HepG2 (cell line): Measurements from ENCODE around the gene POU2AF3. TPM values are rescaled to one million over a fixed set of nuclear protein-coding genes. Genes with fewer than 3 reads are reported as not detected.

Source experiments
- BORCS8-MEF2B ChIP-seq: sonication (generic); formaldehyde crosslinking; IDR thresholded peaks from 2 replicates; pipeline ENCODE4 v1.8.0; 2022; ENCODE audit warnings: mild to moderate bottlenecking, missing genetic modification reagents
- HBP1 ChIP-seq: IDR thresholded peaks from 2 replicates; pipeline ENCODE4 v1.6.1; 2016; ENCODE audit warnings: low read depth, control low read depth
- MAF1 ChIP-seq: sonication (generic); formaldehyde crosslinking; IDR thresholded peaks from 2 replicates; pipeline ENCODE4 v1.5.0; 2020; ENCODE audit warnings: missing genetic modification reagents, borderline replicate concordance
- PHF5A ChIP-seq: IDR thresholded peaks from one replicate; pipeline ENCODE4 v1.6.1; 2018; ENCODE audit warnings: low read depth, missing genetic modification reagents; ENCODE audit not compliant: unreplicated experiment
- SMC3 ChIP-seq: IDR thresholded peaks from 2 replicates; pipeline ENCODE4 v1.6.1; 2011; ENCODE audit warnings: low read length, improper control_type of control experiment
- SPEN ChIP-seq: sonication (generic); formaldehyde crosslinking; IDR thresholded peaks from 2 replicates; pipeline ENCODE4 v1.5.1; 2020; ENCODE audit warnings: low read depth, mild to moderate bottlenecking, missing genetic modification reagents
- YEATS2 ChIP-seq: sonication (generic); formaldehyde crosslinking; IDR thresholded peaks from 2 replicates; pipeline ENCODE4 v1.4.0; 2020; ENCODE audit warnings: missing genetic modification reagents, borderline replicate concordance
- ZNF180 ChIP-seq: sonication (generic); formaldehyde crosslinking; IDR thresholded peaks from 2 replicates; pipeline ENCODE4 v1.4.0; 2020; ENCODE audit warnings: low read depth, missing genetic modification reagents, borderline replicate concordance
- ZNF280B ChIP-seq: sonication (generic); formaldehyde crosslinking; IDR thresholded peaks from 2 replicates; pipeline ENCODE4 v1.5.0; 2020; ENCODE audit warnings: missing genetic modification reagents, mild to moderate bottlenecking, borderline replicate concordance
- ZNF570 ChIP-seq: sonication (generic); formaldehyde crosslinking; IDR thresholded peaks from 2 replicates; pipeline ENCODE4 v1.4.0; 2020; ENCODE audit warnings: mild to moderate bottlenecking, missing genetic modification reagents, borderline replicate concordance
- ZSCAN21 ChIP-seq: sonication (generic); formaldehyde crosslinking; IDR thresholded peaks from 2 replicates; pipeline ENCODE4 v1.8.0; 2022; ENCODE audit warnings: mild to moderate bottlenecking, missing genetic modification reagents, moderate library complexity, borderline replicate concordance
- polyA plus RNA-seq, 8 experiments: library from polyadenylated mRNA; depleted of rRNA in 3 of 8; stranded (reverse) in 7 of 8; unstranded in 1 of 8; fragments of >200 nt; fragmentation: Illumina TruSeq in 4 of 8; extraction: Trizol in 4 of 8; gene quantifications; 2 replicates each; pipeline versions ENCODE4 v1.2.1 to v1.2.3, GENCODE V29; 2011 to 2016; ENCODE audit warnings: low read depth in 4 of 8, missing spikeins in 1 of 8, mixed read lengths in 1 of 8; ENCODE audit not compliant: insufficient read depth in 1 of 8
- total RNA-seq, 5 experiments: library from RNA; depleted of rRNA; stranded (reverse); fragments of >200 nt; fragmentation: Illumina TruSeq; extraction: Trizol; gene quantifications; 2 replicates each; pipeline ENCODE4 v1.2.3, GENCODE V29; 2016; ENCODE audit warnings: low read depth in 1 of 5
- TF ChIP-seq, protein P1 (sequence below): IDR thresholded peaks from 2 replicates; pipeline ENCODE4 v1.6.1; 2016; ENCODE audit warnings: low read depth, missing genetic modification reagents, missing compliant biosample characterization
- TF ChIP-seq, protein P2 (sequence below): conservative IDR thresholded peaks from 2 replicates; pipeline ENCODE4 v1.6.1; 2018; ENCODE audit warnings: missing genetic modification reagents
- TF ChIP-seq, protein P3 (sequence below): sonication (generic); formaldehyde crosslinking; IDR thresholded peaks from 2 replicates; pipeline ENCODE4 v1.5.0; 2020; ENCODE audit warnings: missing genetic modification reagents
- TF ChIP-seq, protein P4 (sequence below): sonication (generic); formaldehyde crosslinking; IDR thresholded peaks from 2 replicates; pipeline ENCODE4 v1.5.0; 2020; ENCODE audit warnings: mild to moderate bottlenecking, missing genetic modification reagents

Gene POU2AF3
- total and polyA plus RNA-seq, 2 of the 13 experiments (the other 11 are each of a cell fraction or from before 2014, with no cell fraction given), result 7.8 to 71.2 TPM

DNA sequence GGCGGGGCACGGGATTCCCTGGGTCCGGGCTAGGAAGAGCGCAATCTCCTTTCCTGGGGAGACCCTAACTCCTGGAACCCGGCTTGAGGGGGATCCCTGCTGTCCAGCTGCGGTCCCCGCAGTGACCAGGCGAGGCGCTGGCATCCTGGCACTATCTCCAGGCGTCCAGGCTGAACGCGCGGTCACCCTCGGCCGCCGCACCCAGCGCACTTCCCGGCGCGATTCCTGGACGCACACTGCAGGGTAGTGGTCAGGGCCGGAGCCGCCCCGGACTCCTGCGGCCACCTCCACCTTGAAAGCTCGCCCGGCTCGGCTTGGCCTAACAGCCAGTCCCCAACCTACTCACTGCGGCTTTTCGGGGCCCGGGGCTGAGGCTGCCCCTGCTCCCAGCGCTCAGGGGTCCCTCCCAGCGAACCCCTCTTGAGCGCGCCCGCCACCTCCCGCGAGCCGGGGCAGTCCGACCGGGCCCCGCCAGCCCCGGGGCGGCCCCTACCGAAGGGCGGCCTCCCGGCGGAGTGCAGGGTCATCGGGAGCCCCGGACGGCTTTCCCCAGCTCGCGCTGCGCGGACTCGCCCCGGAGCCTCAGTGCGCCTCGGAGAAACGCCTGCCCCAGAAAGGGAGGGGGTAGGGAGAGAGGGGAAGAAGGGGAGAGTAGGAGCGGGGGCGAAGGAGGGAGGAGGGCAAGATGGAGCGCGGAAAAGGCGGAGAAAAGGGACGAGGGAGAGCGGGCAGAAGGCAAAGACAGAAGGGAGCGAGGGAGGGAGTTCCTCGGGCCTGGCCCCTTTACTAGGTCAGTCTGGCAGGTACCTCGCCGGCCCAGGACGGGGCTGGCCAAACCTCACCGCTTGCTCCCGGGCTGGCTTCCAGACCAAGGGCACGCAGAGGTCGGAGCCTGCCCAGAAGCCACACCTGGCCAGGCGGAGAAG is 1.0 kb downstream of the POU2AF3 start (continued):
- TF ChIP-seq, protein P1, sequence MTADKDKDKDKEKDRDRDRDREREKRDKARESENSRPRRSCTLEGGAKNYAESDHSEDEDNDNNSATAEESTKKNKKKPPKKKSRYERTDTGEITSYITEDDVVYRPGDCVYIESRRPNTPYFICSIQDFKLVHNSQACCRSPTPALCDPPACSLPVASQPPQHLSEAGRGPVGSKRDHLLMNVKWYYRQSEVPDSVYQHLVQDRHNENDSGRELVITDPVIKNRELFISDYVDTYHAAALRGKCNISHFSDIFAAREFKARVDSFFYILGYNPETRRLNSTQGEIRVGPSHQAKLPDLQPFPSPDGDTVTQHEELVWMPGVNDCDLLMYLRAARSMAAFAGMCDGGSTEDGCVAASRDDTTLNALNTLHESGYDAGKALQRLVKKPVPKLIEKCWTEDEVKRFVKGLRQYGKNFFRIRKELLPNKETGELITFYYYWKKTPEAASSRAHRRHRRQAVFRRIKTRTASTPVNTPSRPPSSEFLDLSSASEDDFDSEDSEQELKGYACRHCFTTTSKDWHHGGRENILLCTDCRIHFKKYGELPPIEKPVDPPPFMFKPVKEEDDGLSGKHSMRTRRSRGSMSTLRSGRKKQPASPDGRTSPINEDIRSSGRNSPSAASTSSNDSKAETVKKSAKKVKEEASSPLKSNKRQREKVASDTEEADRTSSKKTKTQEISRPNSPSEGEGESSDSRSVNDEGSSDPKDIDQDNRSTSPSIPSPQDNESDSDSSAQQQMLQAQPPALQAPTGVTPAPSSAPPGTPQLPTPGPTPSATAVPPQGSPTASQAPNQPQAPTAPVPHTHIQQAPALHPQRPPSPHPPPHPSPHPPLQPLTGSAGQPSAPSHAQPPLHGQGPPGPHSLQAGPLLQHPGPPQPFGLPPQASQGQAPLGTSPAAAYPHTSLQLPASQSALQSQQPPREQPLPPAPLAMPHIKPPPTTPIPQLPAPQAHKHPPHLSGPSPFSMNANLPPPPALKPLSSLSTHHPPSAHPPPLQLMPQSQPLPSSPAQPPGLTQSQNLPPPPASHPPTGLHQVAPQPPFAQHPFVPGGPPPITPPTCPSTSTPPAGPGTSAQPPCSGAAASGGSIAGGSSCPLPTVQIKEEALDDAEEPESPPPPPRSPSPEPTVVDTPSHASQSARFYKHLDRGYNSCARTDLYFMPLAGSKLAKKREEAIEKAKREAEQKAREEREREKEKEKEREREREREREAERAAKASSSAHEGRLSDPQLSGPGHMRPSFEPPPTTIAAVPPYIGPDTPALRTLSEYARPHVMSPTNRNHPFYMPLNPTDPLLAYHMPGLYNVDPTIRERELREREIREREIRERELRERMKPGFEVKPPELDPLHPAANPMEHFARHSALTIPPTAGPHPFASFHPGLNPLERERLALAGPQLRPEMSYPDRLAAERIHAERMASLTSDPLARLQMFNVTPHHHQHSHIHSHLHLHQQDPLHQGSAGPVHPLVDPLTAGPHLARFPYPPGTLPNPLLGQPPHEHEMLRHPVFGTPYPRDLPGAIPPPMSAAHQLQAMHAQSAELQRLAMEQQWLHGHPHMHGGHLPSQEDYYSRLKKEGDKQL, result no peak
- TF ChIP-seq, protein P2, sequence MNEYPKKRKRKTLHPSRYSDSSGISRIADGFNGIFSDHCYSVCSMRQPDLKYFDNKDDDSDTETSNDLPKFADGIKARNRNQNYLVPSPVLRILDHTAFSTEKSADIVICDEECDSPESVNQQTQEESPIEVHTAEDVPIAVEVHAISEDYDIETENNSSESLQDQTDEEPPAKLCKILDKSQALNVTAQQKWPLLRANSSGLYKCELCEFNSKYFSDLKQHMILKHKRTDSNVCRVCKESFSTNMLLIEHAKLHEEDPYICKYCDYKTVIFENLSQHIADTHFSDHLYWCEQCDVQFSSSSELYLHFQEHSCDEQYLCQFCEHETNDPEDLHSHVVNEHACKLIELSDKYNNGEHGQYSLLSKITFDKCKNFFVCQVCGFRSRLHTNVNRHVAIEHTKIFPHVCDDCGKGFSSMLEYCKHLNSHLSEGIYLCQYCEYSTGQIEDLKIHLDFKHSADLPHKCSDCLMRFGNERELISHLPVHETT (CRISPR knock-in tag), result no peak; the same call in 1 of the 2 replicates
- TF ChIP-seq ZSCAN21, result no peak; the same call in 1 of the 2 replicates
- peak; percentile 52; the same call in 1 of the 2 replicates for TF ChIP-seq HBP1 (CRISPR knock-in tag)
- TF ChIP-seq PHF5A (CRISPR knock-in tag), result no peak
- TF ChIP-seq, protein P3, sequence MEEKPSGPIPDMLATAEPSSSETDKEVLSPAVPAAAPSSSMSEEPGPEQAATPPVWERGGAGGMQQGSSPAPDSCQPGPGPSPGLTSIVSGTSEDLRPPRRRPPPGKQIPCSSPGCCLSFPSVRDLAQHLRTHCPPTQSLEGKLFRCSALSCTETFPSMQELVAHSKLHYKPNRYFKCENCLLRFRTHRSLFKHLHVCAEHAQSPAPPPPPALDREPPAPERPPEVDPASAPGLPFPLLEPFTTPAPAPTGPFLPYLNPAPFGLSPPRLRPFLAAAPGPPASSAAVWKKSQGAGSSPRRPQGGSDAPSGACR, result no peak
- no peak for TF ChIP-seq ZNF180 (CRISPR knock-in tag)
- TF ChIP-seq ZNF280B (CRISPR knock-in tag), result peak; percentile 72
- no peak; the same call in 1 of the 2 replicates for TF ChIP-seq SMC3
- TF ChIP-seq, protein P4, sequence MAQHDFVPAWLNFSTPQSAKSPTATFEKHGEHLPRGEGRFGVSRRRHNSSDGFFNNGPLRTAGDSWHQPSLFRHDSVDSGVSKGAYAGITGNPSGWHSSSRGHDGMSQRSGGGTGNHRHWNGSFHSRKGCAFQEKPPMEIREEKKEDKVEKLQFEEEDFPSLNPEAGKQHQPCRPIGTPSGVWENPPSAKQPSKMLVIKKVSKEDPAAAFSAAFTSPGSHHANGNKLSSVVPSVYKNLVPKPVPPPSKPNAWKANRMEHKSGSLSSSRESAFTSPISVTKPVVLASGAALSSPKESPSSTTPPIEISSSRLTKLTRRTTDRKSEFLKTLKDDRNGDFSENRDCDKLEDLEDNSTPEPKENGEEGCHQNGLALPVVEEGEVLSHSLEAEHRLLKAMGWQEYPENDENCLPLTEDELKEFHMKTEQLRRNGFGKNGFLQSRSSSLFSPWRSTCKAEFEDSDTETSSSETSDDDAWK (CRISPR knock-in tag), result no peak
- TF ChIP-seq YEATS2 (CRISPR knock-in tag), result no peak; the same call in 1 of the 2 replicates
- no peak for TF ChIP-seq ZNF570 (CRISPR knock-in tag)
- TF ChIP-seq SPEN, result no peak
- TF ChIP-seq MAF1 (CRISPR knock-in tag), result peak; percentile 42
- TF ChIP-seq BORCS8-MEF2B, result no peak; the same call in 1 of the 2 replicates
